ENCODE measurements around the gene KCNN3. TPM values are rescaled to one million over a fixed set of nuclear protein-coding genes. Genes with fewer than 3 reads are reported as not detected.
A peak's percentile ranks its signal among the peaks of the same experiment; 100 is the strongest.

The KCNN3 gene
- total RNA-seq (2016; rRNA removed; fragmentation: Illumina TruSeq; extraction: Trizol) (not detected in 2 replicates), polyA plus RNA-seq (2011; rRNA removed) (0.01 TPM in 1 of 2 replicates, not detected in the other), polyA minus RNA-seq (2011; rRNA and poly(A)+ RNA removed; ENCODE audit: low replicate concordance) (not detected in 2 replicates), Bru-seq, nascent RNA (percentile 8 among the genes with signal in this experiment), BruChase-seq, experiment 1, labeled RNA remaining after a 6-hour chase (percentile 6 among the genes with signal in this experiment), BruChase-seq, experiment 2, labeled RNA remaining after a 2-hour chase (percentile 9 among the genes with signal in this experiment)
- total RNA-seq (2016; cell fraction: cytosol; rRNA removed; fragmentation: Illumina TruSeq; extraction: Trizol; ENCODE audit: low read depth) = not detected in 2 replicates
- not detected in 2 replicates for total RNA-seq (2016; cell fraction: insoluble cytoplasmic fraction; rRNA removed; fragmentation: Illumina TruSeq; extraction: Trizol)
- total RNA-seq (2016; cell fraction: membrane; rRNA removed; fragmentation: Illumina TruSeq; extraction: Trizol) = not detected in 2 replicates
- total RNA-seq (2016; cell fraction: nucleus; rRNA removed; fragmentation: Illumina TruSeq; extraction: Trizol) = not detected in 2 replicates
- 0.04 TPM in 1 of 2 replicates, not detected in the other for polyA plus RNA-seq (2011; cell fraction: cytosol; rRNA removed)
- polyA plus RNA-seq (2011; cell fraction: nucleus; rRNA removed) = 0.03 TPM in 1 of 2 replicates, not detected in the other
- not detected in 2 replicates for polyA plus RNA-seq (2012)
- not detected in 2 replicates for polyA plus RNA-seq (2016; cell fraction: cytosol; fragmentation: Illumina TruSeq; extraction: Trizol; ENCODE audit: low read depth)
- polyA plus RNA-seq (2016; cell fraction: insoluble cytoplasmic fraction; fragmentation: Illumina TruSeq; extraction: Trizol; ENCODE audit: low read depth) = not detected in 2 replicates
- not detected in 2 replicates for polyA plus RNA-seq (2016; cell fraction: membrane; fragmentation: Illumina TruSeq; extraction: Trizol; ENCODE audit: low read depth)
- not detected in 2 replicates for polyA plus RNA-seq (2016; cell fraction: nucleus; fragmentation: Illumina TruSeq; extraction: Trizol; ENCODE audit: insufficient read depth, low read depth)
- not detected in 2 replicates for polyA minus RNA-seq (2011; cell fraction: cytosol; rRNA and poly(A)+ RNA removed)
- polyA minus RNA-seq (2011; cell fraction: nucleus; rRNA and poly(A)+ RNA removed) = not detected in 2 replicates
- long read RNA-seq, experiment 1 = 0 reads
- long read RNA-seq, experiment 2 = 0 reads

- in situ Hi-C loops (cut with HindIII; ENCODE audit: extremely low pct_ligation_motif_present, low pct_unique_long_range_greater_than_20kb) (loop anchor here (10.0 kb wide), 2 partner anchors 205 to 305 kb away; partner anchors contain the start of gene CHRNB2), intact Hi-C loops (cut with micrococcal nuclease; ENCODE audit: unreplicated experiment) (no loop called here)
- no TSS peak for BruUV-seq (replicated peaks)
- H4K20me1 ChIP-seq (ENCODE audit: insufficient read depth, low read length) = no peaks in the 10 kb centered on the region
- H2AFZ ChIP-seq (ENCODE audit: low read length) = no peak within 1 kb of the TSS
- ATAC-seq (peak; percentile 98), DNase-seq (ENCODE audit: low spot score) (peak; percentile 68), FAIRE-seq (peak; percentile 43)
- WGBS (ENCODE audit: low lambda C conversion rate) = 6% methylated on average over 17 of the region's 17 CpGs
- no peaks in the 10 kb centered on the region for H3K79me2 ChIP-seq (ENCODE audit: insufficient read depth, low read length)
- peak within 1 kb of the TSS; percentile 49 for H3K4me2 ChIP-seq (ENCODE audit: low read depth, low read length)
- CTCF ChIA-PET (ENCODE audit: low intra/inter-chr PET ratio, low total read pairs) = no interaction called here
- H3K27me3 ChIP-seq (ENCODE audit: control insufficient read depth in 1 of 2, insufficient read depth in 2 of 2, low read length in 2 of 2) = peaks cover 0 to 47% of the 10 kb centered on the region in 2 experiments; a peak in 4 of 5 replicates
- H3K9me3 ChIP-seq (ENCODE audit: low read length) = no peaks in the 10 kb centered on the region
- no peak within 1 kb of the TSS for H3K9ac ChIP-seq (ENCODE audit: insufficient read depth, low read depth, low read length)
- peaks cover 18% of the 10 kb centered on the region for H3K4me1 ChIP-seq (ENCODE audit: insufficient read depth, low read length)
- H3K27ac ChIP-seq (ENCODE audit: extremely low read length, insufficient read depth, low read length) = no peak within 1 kb of the TSS
- POLR2A ChIA-PET = no interaction called here
- H3K36me3 ChIP-seq (replicated peaks in 1 of 2; ENCODE audit: control insufficient read depth in 1 of 2, insufficient read depth in 2 of 2, low read length in 2 of 2) = no peaks in the 10 kb centered on the region
- peak within 1 kb of the TSS in 1 of 3 experiments; percentile 39; a peak in 1 of 6 replicates for H3K4me3 ChIP-seq (replicated peaks in 1 of 3; ENCODE audit: insufficient read depth in 1 of 3, low read depth in 2 of 3, low read length in 3 of 3)
- no peak for TF ChIP-seq PBX3 (CRISPR knock-in tag; IDR thresholded peaks at IDR 0.05; ENCODE audit: borderline replicate concordance)
- no peak for TF ChIP-seq HMG20A (CRISPR knock-in tag; IDR thresholded peaks at IDR 0.05; ENCODE audit: borderline replicate concordance)
- TF ChIP-seq TAF1 (CRISPR knock-in tag; IDR thresholded peaks at IDR 0.05) = no peak
- no peak for TF ChIP-seq ZNF775 (CRISPR knock-in tag; IDR thresholded peaks at IDR 0.05; ENCODE audit: borderline replicate concordance)
- TF ChIP-seq RNF219 (CRISPR knock-in tag; IDR thresholded peaks at IDR 0.05) = no peak
- no peak for TF ChIP-seq ZBTB3 (CRISPR knock-in tag; IDR thresholded peaks at IDR 0.05; ENCODE audit: borderline replicate concordance, low read depth)
- TF ChIP-seq ZNF773 (CRISPR knock-in tag; IDR thresholded peaks at IDR 0.05; ENCODE audit: borderline replicate concordance) = no peak
- no peak for TF ChIP-seq TFE3 (CRISPR knock-in tag; IDR thresholded peaks at IDR 0.05)
- no peak for TF ChIP-seq ZBTB42 (CRISPR knock-in tag; IDR thresholded peaks at IDR 0.05)
- TF ChIP-seq SUZ12 (IDR thresholded peaks at IDR 0.05; ENCODE audit: low read depth, low read length) = peak; percentile 30; the same call in 1 of the 2 replicates
- TF ChIP-seq SNRNP70 (IDR thresholded peaks at IDR 0.05; ENCODE audit: low read depth, low read length) = no peak
- TF ChIP-seq ZNF276 (CRISPR knock-in tag; IDR thresholded peaks at IDR 0.05; ENCODE audit: low read depth) = no peak
- no peak for TF ChIP-seq SIN3A (IDR thresholded peaks at IDR 0.05; ENCODE audit: borderline replicate concordance, low read depth, low read length)
Observed at GRCh38 chr1:154870115-154870571, at the start of gene KCNN3. TSS of gene KCNN3 (minus strand) at chr1:154870281. CDS start at chr1:154869964, 317 bp downstream.

All from HepG2 (cell line).